ENCODE data around the gene TSPAN9.

Gene TSPAN9

DNA sequence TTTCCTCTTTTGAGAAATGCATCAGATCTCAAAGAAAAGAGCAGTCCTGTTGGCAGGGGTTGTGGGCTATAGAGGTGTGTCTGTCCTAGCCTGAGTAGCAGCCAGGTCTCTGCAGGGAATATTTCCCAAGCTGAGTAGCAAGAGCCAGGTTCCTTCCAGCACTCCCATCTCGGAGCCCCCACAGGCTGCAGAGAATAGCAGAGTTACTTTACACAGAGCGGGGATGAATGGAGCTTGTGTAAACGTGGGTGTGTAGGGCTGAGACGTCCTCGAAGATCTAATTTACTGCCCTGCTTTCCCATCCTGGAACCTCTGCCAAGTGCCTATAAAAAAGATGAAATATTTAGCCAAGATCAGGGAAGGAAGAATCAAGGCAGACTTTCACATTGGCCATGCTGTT, 156.6 kb downstream of the TSPAN9 start:
- no peak for DNase-seq

- DNase-seq, result no peak
Observed at GRCh38 chr12:3236345-3237187, 159.4 kb downstream of the TSPAN9 start.

DNA sequence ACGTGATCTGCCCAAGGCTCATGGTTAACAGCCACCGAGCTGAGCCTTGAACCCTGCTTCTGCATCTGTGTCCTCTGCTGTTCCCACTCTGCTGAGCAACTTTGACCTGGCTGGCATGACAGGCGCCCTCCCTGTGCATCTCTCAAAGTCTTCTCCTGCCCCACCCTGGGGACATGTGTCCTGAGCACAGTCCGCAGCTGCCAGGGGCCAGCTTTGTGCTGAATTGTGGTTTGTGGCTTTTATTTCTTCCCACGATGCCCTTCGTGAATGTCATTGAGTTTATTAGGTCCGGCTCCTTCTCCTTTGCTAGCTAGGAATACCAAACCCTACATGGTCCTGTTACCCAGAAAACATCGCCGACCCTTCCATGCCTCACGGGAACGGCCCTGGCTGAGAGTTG, 161.0 kb downstream of the TSPAN9 start:
- no peak for DNase-seq

DNA sequence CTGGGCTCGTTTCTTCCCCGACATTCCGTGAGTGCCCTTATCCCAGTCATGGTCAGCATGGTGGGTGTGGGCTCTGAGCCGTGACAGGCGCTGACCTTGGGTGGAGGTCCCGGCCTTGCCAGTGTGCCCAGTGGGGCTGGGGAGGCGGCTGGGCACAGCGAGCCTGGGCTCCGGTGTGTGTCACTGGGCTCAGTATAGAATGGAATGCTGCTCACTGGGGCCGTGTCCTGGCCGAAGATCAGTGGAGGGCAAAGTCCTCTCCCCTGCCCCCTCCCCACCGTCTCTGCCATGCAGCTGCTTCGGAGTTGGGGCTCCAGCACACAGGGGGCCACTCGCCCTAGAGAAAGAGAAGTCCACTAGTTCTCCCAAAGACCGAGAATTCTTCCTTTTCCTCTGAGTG, 164.4 kb downstream of the TSPAN9 start:
- no peak for DNase-seq

DNA sequence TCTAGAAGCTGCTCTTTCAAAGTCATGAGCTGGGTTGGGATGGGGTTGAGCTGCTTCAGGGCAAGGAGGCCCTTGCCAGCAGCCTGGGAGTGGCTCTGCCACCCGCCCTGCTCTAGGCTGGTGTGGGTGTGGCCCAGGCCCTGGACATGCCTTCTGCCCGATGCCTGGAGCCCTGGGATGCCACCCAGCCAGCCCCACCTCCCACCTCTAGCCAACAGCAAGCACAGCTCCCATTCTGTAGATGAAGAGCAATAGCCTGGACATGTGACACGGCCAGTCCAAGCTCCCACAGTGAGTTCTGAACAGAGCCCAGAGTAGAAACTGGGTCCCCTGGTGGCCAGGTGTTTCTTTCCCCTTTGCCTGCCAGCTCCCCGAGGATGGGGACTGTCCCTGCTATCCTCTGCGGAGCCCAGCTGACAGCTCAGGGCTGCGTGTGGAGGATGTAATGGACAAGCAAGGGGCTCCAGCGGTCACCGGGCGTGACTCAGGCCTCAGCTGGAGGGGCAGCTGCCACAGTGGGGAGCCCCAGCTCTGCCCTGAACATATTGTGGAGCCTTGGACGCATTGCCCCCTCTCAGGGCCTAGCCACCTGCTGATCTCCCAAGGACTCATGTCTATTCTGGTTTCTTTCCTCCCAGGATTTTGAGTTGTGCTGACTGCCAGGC, 165.2 kb downstream of the TSPAN9 start:
- DNase-seq, result no peak

DNA sequence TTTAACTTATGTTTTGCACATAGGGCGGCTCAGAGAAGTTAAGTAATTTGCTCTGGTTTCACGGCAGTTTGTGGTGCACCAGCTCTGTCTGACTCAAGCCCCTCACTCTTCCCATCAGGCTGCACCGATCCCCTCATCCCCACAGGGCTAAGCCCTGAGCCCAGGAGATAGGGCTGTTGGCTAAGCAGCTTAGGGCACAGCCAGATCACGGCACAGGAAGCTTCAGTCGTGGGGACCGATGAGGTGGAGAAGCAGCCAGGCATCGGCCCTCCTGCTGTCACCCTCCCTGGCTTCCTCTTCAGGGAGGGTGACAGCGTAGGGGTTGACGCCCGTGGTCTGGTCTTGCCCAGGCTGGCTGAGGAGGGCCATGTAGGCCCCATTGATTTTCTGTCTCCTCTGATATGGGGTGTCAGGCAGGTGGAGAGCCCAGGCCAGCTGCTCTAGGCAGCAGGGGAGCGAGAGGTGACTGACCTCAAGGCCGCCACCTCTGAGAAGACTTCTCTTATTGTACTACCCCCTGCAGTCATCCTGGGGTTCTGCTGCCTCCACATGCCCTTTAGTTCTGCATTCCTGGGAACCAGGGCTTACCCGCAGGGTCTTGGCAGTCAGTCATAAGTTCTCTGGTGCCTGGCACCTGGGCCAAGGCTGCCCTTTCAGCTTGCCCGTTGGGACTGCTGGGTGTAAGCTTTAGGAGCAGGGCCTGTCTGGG, 166.4 kb downstream of the TSPAN9 start:
- DNase-seq, result no peak

GRCh38 chr12:3244219-3244750, 167.1 kb downstream of the TSPAN9 start:
- no peak for DNase-seq

DNA sequence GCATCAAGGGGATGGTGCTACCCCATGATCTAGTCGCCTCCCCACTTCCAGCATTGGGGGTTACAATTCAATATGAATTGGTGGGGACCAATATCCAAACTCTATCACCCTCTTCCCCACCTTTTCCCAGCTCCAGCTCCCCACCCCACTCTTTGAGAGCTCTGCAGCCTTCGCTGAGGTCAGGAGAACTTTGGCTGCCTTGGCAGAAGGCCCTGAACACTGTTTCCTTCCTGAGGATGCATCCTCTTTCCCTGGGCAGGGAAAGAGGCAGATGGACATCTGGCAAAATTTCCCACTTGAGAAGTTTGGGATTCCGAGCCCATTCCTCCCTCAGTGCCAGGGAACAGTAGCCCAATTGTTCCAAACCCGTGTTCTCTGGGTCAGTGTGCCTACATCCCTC, 169.1 kb downstream of the TSPAN9 start:
- DNase-seq, result no peak

DNA sequence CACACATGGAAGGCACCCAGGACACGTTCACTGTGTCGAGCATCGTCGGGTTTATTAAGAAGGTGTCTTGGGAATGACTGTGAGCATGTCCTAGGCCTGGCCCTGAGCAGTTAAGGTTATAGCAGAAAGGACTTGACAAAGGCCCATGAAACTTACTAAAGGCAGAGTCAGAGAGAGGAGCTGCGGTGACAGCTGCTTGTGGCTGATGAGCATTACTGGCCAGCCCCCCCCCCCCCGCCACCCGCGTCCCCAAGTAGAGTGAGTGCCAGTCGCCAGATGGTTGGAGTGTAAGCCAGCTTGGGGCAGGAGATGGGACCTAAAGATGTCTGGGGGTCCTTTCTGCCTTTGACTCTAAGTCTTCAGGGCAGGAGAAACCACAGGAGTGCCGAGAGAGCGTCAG, 169.9 kb downstream of the TSPAN9 start:
- no peak for DNase-seq

GRCh38 chr12:3247629-3248161, 170.5 kb downstream of the TSPAN9 start:
- no peak for DNase-seq

- DNase-seq, result no peak
Observed at GRCh38 chr12:3249081-3249800, 172.1 kb downstream of the TSPAN9 start.

DNA sequence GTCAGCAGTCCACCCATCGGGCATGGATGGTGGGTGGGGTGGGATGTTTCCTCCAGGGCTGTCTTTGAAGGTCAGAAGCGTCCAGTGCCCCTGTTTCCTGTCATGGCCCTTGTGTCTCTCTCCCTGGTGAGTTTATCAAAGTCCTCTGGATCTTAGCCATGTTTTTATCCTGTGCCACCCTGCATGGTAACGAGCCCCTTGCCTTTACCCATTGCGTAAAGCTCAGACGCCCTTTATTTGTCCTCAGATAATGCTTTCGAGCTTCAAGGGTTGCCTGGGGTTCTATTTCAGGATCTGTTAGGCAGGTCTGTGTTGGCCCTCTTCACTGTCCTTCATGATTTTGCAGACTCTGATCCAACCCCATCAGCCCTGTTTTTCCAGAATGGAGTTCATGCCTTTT, 172.9 kb downstream of the TSPAN9 start:
- no peak for DNase-seq

- DNase-seq, result no peak
Observed at GRCh38 chr12:3250576-3250975, 173.4 kb downstream of the TSPAN9 start.

DNA sequence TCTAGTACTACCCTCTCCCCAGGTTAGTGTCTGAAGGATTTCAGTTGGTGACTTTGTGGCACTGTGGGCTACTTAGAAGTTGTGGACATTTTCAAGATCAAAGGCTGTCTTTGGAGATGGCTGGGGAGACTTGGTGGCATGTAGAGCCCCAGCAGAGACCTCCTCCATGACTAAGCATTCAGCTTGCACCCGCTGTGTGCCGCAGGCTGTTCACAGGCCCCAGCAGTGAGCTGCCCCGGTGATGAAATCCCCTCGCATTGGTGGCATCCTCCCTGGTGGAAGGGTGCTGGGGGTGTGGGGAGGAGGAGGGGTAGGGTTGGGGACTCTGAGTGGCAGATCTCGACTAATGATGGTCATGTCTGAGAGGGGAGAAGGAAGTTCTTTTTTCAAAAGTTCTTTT, 173.9 kb downstream of the TSPAN9 start:
- no peak for DNase-seq

GRCh38 chr12:3251691-3252090, 174.5 kb downstream of the TSPAN9 start:
- no peak for DNase-seq

DNA sequence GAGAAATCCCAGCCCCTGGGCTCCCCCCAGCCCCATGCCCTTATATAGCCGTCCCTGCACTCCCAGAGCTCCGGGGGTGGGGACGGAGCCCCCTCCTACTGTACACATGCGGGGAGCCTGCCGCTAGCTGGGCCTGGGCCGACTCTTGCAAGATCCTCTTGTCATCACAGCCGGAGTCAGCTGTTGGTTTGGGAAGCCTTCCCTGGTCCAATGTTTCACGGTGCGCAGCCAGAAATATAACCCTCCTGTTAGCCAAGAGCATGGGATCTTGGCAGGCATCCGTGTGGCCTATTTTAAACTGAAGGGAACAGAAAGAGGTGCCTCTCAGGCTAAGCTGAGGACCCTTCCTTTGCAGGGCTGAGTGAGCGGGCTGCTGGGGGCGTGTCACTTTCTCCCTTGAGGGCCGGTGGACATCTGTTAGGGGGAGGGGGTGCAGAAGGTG, 175.3 kb downstream of the TSPAN9 start:
- no peak for DNase-seq

DNA sequence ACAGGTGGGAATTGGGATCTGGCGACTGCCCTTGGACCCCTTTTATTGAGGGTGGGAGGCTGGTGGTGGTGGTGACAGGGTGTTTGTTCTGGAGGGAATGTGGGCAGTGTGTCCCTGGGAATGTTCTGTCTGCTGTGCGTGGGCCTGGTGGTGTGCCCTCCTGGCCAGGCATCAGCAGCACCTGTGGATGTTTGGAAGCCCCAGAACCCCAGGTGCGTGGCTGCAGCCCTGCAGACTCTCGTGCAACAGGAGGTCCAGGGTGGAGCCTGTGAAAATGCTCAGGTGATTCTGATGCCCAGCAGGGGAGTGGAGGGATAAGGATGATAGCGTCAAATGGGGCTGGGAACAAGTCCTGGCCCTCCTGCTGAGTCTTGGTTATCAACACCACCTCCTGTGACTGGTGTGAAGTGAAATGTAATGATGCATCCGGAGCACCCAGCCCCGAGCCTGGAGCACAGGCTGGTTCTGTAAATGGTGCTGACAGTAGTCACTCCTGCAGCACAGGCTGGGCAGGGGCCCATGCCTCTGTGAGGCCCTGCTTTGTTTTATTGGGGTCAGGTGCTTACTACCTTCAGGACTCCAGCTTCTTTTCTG, 176.6 kb downstream of the TSPAN9 start:
- no peak for DNase-seq

DNA sequence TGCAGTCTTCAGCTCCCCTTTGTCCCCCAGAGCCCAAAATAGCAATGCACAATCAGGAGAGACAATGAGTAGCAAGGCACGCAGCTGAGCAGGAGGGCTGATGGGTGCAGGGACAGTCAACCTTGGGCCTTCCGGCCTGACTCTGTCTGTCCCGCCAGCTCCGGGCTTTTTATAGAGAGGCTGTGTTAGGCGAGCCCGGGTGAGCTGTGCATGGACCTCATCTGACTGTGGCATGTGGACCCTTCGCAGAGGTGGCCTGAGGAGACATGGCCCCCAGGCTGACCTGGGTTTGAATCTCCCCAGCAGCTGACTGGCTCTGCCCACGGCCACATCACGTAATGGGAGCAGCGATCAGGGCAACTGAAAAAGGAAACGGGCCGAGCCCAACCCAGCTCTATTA, 177.9 kb downstream of the TSPAN9 start:
- DNase-seq, result no peak

GRCh38 chr12:3256103-3256631, 179.0 kb downstream of the TSPAN9 start:
- DNase-seq, result no peak

DNA sequence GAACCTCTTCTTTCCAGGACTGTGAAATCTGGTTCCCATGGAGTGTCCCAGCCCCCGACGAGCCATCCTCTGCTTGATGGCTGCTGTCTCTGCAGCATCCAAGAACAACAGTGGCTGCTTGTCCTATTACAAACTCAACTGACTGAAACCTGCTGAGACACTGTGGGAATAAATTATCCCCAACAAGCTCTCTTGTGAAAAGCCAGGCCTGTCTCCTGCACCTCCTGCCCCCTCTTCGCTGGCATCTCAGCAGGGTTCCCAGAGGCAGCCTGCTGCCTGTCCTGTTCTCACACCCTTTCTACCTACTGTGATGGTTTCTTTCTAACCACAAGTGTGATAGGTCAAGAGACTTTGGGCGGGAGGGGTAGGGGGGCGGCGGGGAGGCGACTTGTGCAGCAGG, 180.2 kb downstream of the TSPAN9 start:
- no peak for DNase-seq

DNA sequence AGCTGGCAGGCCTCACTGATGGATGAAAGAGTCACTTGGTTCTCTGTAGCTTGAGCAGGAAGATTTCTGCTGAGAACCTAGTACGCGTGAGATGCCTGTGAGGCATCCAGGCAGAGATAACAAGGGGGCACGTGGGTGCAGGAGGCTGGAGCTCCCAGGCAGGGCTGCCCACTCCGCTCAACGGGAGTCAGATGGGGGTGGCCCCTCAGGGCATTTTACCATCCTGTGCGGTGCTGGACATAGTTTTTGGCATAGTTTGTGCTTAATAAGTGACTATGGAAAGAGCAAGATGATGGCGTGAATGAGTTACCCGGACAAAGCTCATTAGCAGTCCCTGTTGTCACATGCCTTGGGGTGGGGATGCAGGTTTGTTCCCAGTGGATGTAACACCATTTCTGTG, 182.8 kb downstream of the TSPAN9 start:
- no peak for DNase-seq

- no peak for DNase-seq
Observed at GRCh38 chr12:3261782-3262359, 184.7 kb downstream of the TSPAN9 start.

Measured in NCI-H526 treated with DMSO at 0.1 percent for 48 hours (cell line).